ENCODE measurements around the gene LCOR.

DNA sequence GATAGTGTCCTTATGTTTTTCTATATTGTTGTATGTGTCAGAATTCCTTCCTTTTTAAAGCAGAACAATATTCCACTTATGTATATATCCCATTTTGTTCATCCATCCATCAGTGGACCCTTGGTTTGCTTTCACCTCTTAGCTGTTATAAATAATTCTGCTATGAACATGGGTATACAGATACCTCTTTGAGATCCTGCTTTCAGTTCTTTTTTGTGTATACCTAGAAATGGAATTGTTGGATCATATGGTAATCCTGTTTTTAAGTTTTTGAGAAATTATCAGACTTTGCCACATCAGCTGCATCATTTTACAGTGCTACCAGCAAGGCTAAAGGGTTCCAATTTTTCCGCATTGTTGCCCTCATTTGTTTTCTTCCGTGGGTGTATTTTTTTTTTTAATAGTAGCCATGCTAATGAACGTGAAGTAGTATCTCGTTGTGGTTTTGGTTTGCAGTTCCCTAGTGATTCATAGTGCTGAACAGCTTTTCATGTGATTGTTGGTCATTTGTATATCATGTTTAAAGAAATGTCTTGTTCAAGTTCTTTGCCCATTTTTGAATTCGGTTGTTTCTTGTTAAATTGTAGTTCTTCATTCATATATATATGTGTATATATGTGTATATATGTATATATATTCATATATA lies 87.8 kb downstream of the LCOR start:
- TF ChIP-seq EZH2 (IDR thresholded peaks at IDR 0.05; ENCODE audit: insufficient read depth, poor library complexity, severe bottlenecking) (no peak), EZH2phosphoT487 (IDR thresholded peaks at IDR 0.05; ENCODE audit: insufficient read depth, low read depth) (no peak)

Data from GM23248 (cell line).